Lung (tissue), 12 donors: ENCODE results near the gene SEZ6L. TPM values are rescaled to one million over a fixed set of nuclear protein-coding genes. Genes with fewer than 3 reads are reported as not detected.

Experiments used
- ATAC-seq: fragments of 200-7000 bp; cut with Tn5 transposase; one replicate; pipeline ENCODE4 v1.9.1; 2020; ENCODE audit warnings: moderate number of reproducible peaks; ENCODE audit not compliant: insufficient read depth, low FRiP score
- DNase-seq, 3 donors: peaks; one replicate each; pipeline ENCODE4 v3.0.0-alpha.2; 2013 to 2017
- H3K27ac ChIP-seq, 2 donors: one replicate each; pipeline ENCODE4 v1.5.1; 2013; ENCODE audit warnings: mild to moderate bottlenecking in 2 of 2, moderate library complexity in 2 of 2, control low read depth in 1 of 2, inconsistent platforms in 1 of 2, low read depth in 1 of 2, low read length in 1 of 2
- H3K27me3 ChIP-seq, 3 donors: one replicate each; pipeline ENCODE4 v1.5.1; 2013; ENCODE audit warnings: low read length in 2 of 3; ENCODE audit not compliant: control insufficient read depth in 3 of 3, insufficient read depth in 3 of 3
- H3K36me3 ChIP-seq, 4 donors: one replicate each; pipeline ENCODE4 v1.5.1; 2013; ENCODE audit warnings: low read length in 4 of 4, mild to moderate bottlenecking in 1 of 4, moderate library complexity in 1 of 4; ENCODE audit not compliant: control insufficient read depth in 4 of 4, insufficient read depth in 4 of 4
- H3K4me1 ChIP-seq, 5 donors: one replicate each; pipeline ENCODE4 v1.5.1; 2013; ENCODE audit warnings: low read length in 5 of 5, mild to moderate bottlenecking in 2 of 5, moderate library complexity in 1 of 5; ENCODE audit not compliant: control insufficient read depth in 5 of 5, insufficient read depth in 5 of 5
- H3K4me3 ChIP-seq: one replicate; pipeline ENCODE4 v1.5.1; 2013; ENCODE audit warnings: mild to moderate bottlenecking, control low read depth, moderate library complexity
- H3K9ac ChIP-seq, 2 donors: one replicate each; pipeline ENCODE4 v1.5.1; 2013; ENCODE audit warnings: low read length in 2 of 2, control low read depth in 1 of 2; ENCODE audit not compliant: insufficient read depth in 1 of 2
- H3K9me3 ChIP-seq, 4 donors: one replicate each; pipeline ENCODE4 v1.5.1; 2013; ENCODE audit warnings: low read length in 3 of 4, mild to moderate bottlenecking in 1 of 4, moderate library complexity in 1 of 4; ENCODE audit not compliant: control insufficient read depth in 4 of 4, insufficient read depth in 3 of 4
- CTCF ChIP-seq: IDR thresholded peaks from 2 replicates; pipeline ENCODE4 v1.5.1; 2012; ENCODE audit warnings: mild to moderate bottlenecking; ENCODE audit errors: control extremely low read depth, extremely low read depth
- WGBS, 2 donors: extraction: QIAGEN DNeasy Blood & Tissue Kit; methylation state at CpG; one replicate each; pipeline ENCODE4 v1.1.7; 2013; 5-methylcytosine and 5-hydroxymethylcytosine counted together
- polyA plus RNA-seq, 2 donors: library from polyadenylated mRNA; stranded (reverse); fragments of 200-250 nt; gene quantifications; one replicate each; pipeline ENCODE4 v1.2.1, GENCODE V29; 2013
- total RNA-seq, 2 donors: library from RNA; depleted of rRNA in 1 of 2; stranded (reverse); fragments of >200 nt in 1 of 2; gene quantifications; one replicate each; pipeline ENCODE4 v1.2.1, GENCODE V29; 2014 to 2021
- donor health status: control.
- donor health status: control.
- donor health status: Bipolar disorder and iron deficiency.
- donor health status: healthy.
- donor health status: DM: yes; HTN: yes; CAD: no.

Gene SEZ6L
- total and polyA plus RNA-seq, 4 donors: 0.02 to 0.46 (median 0.08) TPM

- 53 to 71% methylated on average over 5 of the region's 5 CpGs for WGBS, 2 donors
- no peak for ATAC-seq
Measured at GRCh38 chr22:26202280-26202924, 33.1 kb downstream of the SEZ6L start.

GRCh38 chr22:26205494-26205893, 36.2 kb downstream of the SEZ6L start:
- Histone ChIP-seq H3K9me3 (no peaks in the 10 kb centered on the region), H3K4me3 (no peak overlapping the region), H3K27me3 (peaks cover 0 to 4% (median 0%) of the 10 kb centered on the region in 3 donors), H3K4me1 (no peaks in the 10 kb centered on the region), H3K27ac (no peak overlapping the region), H3K36me3 (no peaks in the 10 kb centered on the region), H3K9ac (no peak overlapping the region)
- WGBS, 2 donors: 83 to 92% methylated on average over 4 of the region's 4 CpGs
- DNase-seq (no peak), ATAC-seq (no peak)
- TF ChIP-seq CTCF: no peak

More at GRCh38 chr22:26202280-26202924, 33.1 kb downstream of the SEZ6L start:
- Histone ChIP-seq H3K9me3 (no peaks in the 10 kb centered on the region), H3K9ac (no peak overlapping the region), H3K27ac (no peak overlapping the region), H3K36me3 (no peaks in the 10 kb centered on the region), H3K4me3 (no peak overlapping the region), H3K27me3 (peaks cover 0 to 4% (median 4%) of the 10 kb centered on the region in 3 donors), H3K4me1 (no peaks in the 10 kb centered on the region)
- no peak for TF ChIP-seq CTCF
- no peak for DNase-seq

GRCh38 chr22:26210334-26210733, 41.1 kb downstream of the SEZ6L start:
- ATAC-seq (no peak), DNase-seq (no peak)
- H3K36me3 ChIP-seq: no peaks in the 10 kb centered on the region
- H3K27ac ChIP-seq: no peak overlapping the region
- H3K9me3 ChIP-seq: no peaks in the 10 kb centered on the region
- peaks cover 0 to 6% (median 6%) of the 10 kb centered on the region in 3 donors for H3K27me3 ChIP-seq
- 81 to 82% methylated on average over 8 of the region's 8 CpGs for WGBS, 2 donors
- H3K4me3 ChIP-seq: no peak overlapping the region
- no peaks in the 10 kb centered on the region for H3K4me1 ChIP-seq
- TF ChIP-seq CTCF: no peak
- no peak overlapping the region for H3K9ac ChIP-seq

GRCh38 chr22:26213826-26214225, 44.6 kb downstream of the SEZ6L start:
- Histone ChIP-seq H3K4me1 (no peaks in the 10 kb centered on the region), H3K9me3 (no peaks in the 10 kb centered on the region), H3K27me3 (peaks cover 0 to 10% (median 9%) of the 10 kb centered on the region in 3 donors), H3K9ac (no peak overlapping the region), H3K4me3 (no peak overlapping the region), H3K36me3 (no peaks in the 10 kb centered on the region), H3K27ac (no peak overlapping the region)
- no peak for TF ChIP-seq CTCF
- DNase-seq (no peak), ATAC-seq (no peak)
- 50 to 66% methylated on average over 1 of the region's 1 CpG for WGBS, 2 donors
